Stimulated activated CD8-positive, alpha-beta memory T cell treated with anti-CD3 and anti-CD28 coated beads, Interleukin-12 subunit alpha, Interleukin-12 subunit beta, amount 100 ng/mL, for 4 hours (primary cell): ENCODE data around the gene FIGNL2.

Experiments
- DNase-seq: peaks from one replicate; pipeline ENCODE4 v3.0.0-alpha.2; 2020; ENCODE audit warnings: low read depth

Gene FIGNL2

GRCh38 chr12:51874000-51874399 is 25.5 kb upstream of the FIGNL2 start:
- DNase-seq, result no peak

GRCh38 chr12:51873251-51873994 is 24.9 kb upstream of the FIGNL2 start:
- DNase-seq, result no peak

DNA sequence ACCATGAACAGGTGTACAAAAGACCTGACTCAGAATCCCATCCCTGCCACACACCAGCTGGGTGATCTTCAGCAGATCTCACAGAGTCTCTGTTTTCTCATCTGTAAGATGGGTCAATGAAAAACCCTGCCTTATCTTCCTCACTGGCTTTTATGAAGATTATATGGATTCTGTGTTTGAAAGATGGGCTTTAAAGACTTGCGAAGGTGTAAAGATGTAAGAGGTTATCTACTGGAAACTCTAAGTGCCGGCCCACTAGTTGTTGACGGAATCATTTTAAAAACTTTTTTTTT is 24.1 kb upstream of the FIGNL2 start:
- DNase-seq, result no peak

DNA sequence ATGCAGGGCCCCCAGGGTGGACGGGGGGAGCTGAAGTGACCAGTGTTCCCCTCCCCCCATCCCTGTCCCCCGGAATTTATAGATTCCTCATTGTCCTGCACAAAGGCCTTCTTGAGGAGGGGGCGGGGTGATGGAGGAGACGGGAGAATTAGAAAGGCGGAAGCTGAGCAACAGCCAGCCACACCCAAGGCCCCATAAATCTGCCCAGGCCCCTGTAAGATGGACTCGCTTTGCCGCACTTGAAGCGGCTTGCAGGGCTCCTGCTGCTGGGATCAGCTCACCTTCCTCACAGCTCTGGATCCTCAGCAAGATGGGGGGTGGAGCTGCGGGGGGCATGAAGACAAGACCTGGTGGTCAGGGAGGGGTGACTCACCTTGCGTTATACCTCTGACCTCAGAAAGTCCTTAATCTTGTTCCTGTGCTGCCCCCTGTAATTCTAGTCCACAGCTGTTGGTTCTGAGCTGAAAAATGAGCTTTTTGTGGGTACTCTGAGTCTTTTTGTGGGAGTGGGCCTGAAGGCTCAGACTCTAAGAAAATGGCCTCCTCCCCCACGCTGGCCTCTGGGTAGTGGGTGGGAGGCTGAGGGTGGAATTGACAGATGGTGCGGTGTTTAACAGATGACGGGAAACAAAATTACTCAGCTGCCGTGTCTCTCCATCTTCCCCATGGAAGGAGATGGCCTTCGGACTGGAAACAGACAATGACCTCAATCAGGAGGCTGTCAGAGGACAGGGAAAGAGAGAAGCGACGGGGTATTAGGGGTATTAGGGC is 23.6 kb upstream of the FIGNL2 start:
- DNase-seq, result no peak

DNA sequence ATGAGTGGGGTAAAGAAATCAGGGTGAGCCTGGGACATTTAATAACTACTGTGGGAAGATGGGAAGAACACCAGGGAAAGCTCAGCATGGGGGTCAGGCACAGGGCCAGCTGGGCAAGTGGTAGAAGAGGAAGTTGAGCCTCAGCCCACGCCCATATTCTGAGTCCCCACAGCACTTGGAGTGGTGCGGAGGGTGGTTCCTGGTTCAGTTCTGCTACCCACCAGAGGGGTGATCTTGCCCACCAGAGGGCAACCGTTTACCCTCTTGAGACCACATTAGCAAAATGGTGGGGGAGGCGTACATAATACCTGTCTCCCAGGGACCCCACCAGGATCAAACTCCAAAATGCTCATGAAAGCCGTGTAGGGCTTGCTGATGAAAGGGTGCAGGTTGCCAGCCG is 22.6 kb upstream of the FIGNL2 start:
- no peak for DNase-seq

- DNase-seq, result no peak
Measured at GRCh38 chr12:51870504-51870903, 22.0 kb upstream of the FIGNL2 start.

DNA sequence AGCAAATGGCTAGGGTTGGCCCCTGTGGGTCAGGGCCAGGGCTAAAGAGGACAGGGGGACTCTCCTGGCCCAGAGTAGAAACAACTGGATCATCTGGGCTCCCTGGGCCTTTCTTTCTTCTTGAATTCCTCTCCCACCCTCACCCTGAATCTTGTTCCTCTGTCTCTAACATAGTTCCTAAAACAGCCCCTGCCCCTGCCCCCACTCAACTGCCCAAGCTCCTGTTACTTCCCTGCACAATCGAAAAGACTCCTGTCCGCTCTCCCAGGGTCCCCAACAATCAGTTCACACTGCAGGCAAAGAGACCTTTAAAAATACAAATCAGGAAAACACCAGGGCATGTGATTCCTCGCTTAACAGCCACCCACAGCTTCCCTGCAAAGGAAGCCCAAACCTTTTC is 21.4 kb upstream of the FIGNL2 start:
- no peak for DNase-seq

- DNase-seq, result no peak
Measured at GRCh38 chr12:51869496-51869865, 21.0 kb upstream of the FIGNL2 start.

- DNase-seq, result no peak
Measured at GRCh38 chr12:51868821-51869495, 20.4 kb upstream of the FIGNL2 start.

- DNase-seq, result no peak
Measured at GRCh38 chr12:51867796-51868428, 19.4 kb upstream of the FIGNL2 start.

GRCh38 chr12:51867371-51867770 is 18.9 kb upstream of the FIGNL2 start:
- DNase-seq, result no peak

DNA sequence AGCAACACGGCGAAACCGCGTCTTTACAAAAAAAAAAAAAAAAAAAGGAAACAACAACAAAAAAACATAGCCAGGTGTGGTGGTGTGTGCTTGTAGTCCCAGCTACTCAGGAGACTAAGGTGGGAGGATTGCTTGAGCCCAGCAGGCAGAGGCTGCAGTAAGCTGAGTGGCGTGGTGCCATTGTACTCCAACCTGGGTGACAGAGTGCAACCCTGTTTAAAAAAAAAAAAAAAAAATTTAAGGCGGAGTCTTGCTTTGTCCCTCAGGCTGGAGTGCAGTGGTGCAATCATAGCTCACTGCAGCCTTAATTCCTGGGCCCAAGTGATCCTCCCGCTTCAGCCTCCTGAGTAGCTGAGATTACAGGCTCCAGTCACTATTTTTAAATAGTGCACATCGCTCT is 18.2 kb upstream of the FIGNL2 start:
- DNase-seq, result no peak

GRCh38 chr12:51866324-51866723 is 17.8 kb upstream of the FIGNL2 start:
- no peak for DNase-seq

DNA sequence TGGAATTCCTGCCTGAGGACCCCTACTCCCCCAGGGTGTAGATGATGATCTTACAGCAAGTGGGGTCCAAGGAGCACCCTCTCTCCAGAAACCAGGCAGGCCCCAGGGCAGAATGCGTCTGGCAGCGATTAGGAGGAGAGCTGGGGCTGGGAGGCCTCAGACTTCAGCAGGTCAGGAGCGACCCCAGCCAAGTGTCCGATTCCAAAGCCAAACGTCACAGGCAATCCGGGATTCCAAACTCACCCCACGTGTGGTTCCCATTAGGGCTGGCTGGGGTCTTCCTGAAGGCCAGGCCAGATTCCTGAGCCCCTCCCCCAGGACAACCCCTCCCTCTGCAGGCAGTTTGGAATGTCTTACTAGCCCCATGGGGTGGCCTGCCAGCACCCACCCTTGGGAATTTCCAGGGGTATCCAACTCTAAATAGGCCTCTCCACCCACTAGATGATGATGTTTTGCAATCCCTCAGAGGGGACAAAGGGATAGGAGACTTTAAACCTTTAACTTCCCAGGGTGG is 17.3 kb upstream of the FIGNL2 start:
- DNase-seq, result no peak

GRCh38 chr12:51864833-51865670 is 16.5 kb upstream of the FIGNL2 start:
- DNase-seq, result no peak

GRCh38 chr12:51863933-51864832 is 15.7 kb upstream of the FIGNL2 start:
- DNase-seq, result no peak

DNA sequence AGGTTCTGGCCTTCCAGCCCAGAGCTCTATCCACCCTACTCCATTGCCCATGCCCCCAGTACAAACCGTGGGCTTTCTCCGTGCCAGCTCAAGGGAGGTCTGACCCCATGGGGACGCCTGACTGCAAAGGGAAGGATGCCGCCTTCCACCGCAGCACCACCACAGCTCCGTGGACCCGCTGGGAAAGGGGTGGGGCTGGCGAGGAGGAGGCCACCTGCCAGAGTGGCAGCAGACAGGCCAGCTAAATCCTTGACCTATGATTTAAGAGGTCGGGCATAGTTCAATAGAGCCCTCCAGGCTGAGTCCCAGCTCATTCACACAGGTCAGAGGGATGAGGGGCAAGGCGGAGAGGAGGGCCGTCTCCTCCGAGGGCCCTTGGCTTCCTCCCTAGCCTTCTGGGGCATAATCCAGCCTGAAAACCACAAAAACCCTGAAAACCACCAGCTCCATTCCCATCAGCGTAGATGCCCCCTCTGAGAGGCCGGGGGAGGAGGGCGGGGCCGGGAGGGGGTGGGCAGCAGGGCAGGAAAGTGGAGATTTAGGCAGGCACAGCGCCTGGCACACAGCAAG is 14.9 kb upstream of the FIGNL2 start:
- no peak for DNase-seq

GRCh38 chr12:51862947-51863346 is 14.4 kb upstream of the FIGNL2 start:
- DNase-seq, result no peak

DNA sequence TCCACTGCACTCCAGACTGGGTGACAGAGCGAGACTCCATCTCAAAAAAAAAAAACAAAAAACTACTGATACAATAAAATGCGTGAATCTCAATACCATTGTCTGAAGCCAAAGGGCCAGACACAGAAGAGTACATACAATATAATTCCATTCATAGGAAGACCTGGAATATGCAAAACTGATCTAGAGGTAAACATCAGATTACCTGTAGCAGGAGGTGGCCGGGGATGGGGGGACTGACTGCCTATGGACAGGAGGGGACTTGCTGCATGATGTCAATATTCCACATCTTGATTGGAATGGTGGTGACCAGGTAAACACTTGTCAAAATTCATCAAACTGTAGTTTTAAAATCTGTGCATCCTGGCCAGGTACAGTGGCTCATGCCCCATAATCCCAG is 12.5 kb upstream of the FIGNL2 start:
- no peak for DNase-seq
